ENCODE results near the gene CD33. TPM values are rescaled to one million over a fixed set of nuclear protein-coding genes. Genes with fewer than 3 reads are reported as not detected.

Gene CD33
- total RNA-seq, 1 experiment from 2014 or later = 0.13 TPM

DNA sequence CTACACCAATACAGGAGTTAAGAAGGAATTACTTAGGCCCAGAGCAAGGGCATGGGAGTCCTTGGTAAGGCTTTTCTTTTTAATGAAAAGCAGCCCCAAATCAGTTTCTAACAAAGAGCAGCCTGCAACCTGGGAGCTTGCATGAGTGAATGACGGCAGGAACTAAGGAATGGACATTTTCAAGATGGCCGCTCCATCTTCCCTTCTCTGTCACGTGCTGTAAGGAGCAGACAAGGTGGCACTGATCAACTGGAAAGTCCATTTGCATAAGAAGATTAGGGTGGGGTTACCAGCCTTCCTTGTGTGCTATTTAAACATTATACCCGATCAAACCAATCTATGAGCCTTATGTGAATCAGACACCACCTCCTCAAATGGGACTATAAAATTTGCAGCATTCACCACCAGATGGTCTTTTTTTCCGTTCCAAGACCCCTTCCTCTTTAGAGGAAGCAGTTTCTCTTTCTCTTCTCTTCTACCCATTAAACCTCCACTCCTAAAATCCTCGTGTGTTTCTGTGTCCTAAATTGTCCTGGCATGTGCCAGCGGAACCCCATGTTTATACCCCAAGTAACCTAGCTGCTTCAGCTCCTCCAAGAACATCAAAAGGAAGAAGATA, 23.2 kb downstream of the CD33 start:
- BruUV-seq (replicated peaks) = no TSS peak
- H3K27me3 ChIP-seq (ENCODE audit: control insufficient read depth, insufficient read depth, low read length) = no peaks in the 10 kb centered on the region; the same call in 1 of the 2 replicates
- ChIA-PET POLR2A (no interaction called here), CTCF (no interaction called here)
- intact Hi-C loops (cut with micrococcal nuclease; ENCODE audit: unreplicated experiment) = no loop called here
- H3K27ac ChIP-seq (ENCODE audit: low read length) = no peak overlapping the region
- no peak for TF ChIP-seq SIN3A (IDR thresholded peaks at IDR 0.05; ENCODE audit: borderline replicate concordance, insufficient read depth, low read depth, low read length)
- TF ChIP-seq, protein P1, sequence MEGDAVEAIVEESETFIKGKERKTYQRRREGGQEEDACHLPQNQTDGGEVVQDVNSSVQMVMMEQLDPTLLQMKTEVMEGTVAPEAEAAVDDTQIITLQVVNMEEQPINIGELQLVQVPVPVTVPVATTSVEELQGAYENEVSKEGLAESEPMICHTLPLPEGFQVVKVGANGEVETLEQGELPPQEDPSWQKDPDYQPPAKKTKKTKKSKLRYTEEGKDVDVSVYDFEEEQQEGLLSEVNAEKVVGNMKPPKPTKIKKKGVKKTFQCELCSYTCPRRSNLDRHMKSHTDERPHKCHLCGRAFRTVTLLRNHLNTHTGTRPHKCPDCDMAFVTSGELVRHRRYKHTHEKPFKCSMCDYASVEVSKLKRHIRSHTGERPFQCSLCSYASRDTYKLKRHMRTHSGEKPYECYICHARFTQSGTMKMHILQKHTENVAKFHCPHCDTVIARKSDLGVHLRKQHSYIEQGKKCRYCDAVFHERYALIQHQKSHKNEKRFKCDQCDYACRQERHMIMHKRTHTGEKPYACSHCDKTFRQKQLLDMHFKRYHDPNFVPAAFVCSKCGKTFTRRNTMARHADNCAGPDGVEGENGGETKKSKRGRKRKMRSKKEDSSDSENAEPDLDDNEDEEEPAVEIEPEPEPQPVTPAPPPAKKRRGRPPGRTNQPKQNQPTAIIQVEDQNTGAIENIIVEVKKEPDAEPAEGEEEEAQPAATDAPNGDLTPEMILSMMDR (IDR thresholded peaks at IDR 0.05) = no peak
- no peak for TF ChIP-seq REST (IDR thresholded peaks at IDR 0.05; ENCODE audit: insufficient read depth in 1 of 2, low read depth in 2 of 2, low read length in 1 of 2)
- no peak for TF ChIP-seq POLR2AphosphoS5 (IDR thresholded peaks at IDR 0.05; ENCODE audit: low read depth, low read length)
- no peak for TF ChIP-seq TCF7L2 (IDR thresholded peaks at IDR 0.05; ENCODE audit: low read depth, low read length)
- H3K36me3 ChIP-seq (ENCODE audit: control insufficient read depth, insufficient read depth, low read length) = no peaks in the 10 kb centered on the region
- no peak overlapping the region for H3K4me3 ChIP-seq (ENCODE audit: low read depth in 2 of 2, low read length in 2 of 2)
- no peaks in the 10 kb centered on the region for H3K4me1 ChIP-seq (ENCODE audit: control insufficient read depth, insufficient read depth, low read length)
- in situ Hi-C loops (cut with HindIII; ENCODE audit: low pct_unique_long_range_greater_than_20kb, low sequenced_read_pairs) = no loop called here
- H3K9me3 ChIP-seq (ENCODE audit: control insufficient read depth, insufficient read depth, low read depth, low read length) = no peaks in the 10 kb centered on the region
- DNase-seq (ENCODE audit: low read depth, low spot score) (no peak), ATAC-seq (no peak)

DNA sequence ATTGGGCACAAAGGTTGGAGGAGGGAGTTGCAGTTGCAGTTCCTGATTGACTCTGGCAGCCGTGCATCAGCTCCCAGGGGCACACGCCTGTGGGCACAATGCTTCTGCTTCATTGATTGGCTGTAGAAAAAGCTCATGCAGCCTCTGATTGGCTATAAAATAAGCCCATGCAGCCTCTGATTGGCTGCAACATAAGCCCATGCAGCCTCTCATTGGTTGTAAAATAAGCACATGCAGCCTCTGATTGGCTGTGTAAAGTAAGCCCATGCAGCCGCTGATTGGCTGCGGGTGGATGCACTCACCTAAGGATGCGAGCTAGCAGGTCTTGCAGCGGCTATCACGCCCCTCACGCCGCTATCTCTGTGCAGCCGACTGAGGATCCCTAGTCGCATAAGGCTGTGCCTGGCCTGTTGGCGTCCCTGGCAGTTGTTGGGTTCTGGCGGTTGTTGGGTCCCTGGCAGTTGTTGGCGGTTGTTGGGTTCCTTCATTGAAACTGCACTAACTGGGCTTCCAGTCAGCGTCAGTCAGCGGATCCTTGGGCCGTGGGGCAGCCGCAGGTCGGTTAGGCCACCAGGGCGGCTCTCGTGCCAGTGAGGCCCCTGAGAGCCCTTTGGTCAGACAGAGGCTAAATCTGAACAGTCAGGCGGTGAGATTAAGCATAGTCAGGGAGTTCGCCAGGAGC, 26.0 kb downstream of the CD33 start, which contains the start of gene SIGLECL1:
SIGLECL1 (plus strand) TSS at position 295 of the 682 bp plus-strand sequence. CDS start 12,993 bp downstream, outside the sequence.
- DNase-seq (ENCODE audit: low read depth, low spot score) (no peak), ATAC-seq (no peak)
- Histone ChIP-seq H3K27me3 (ENCODE audit: control insufficient read depth, insufficient read depth, low read length) (no peaks in the 10 kb centered on the region; the same call in 1 of the 2 replicates), H3K36me3 (ENCODE audit: control insufficient read depth, insufficient read depth, low read length) (no peaks in the 10 kb centered on the region), H3K27ac (ENCODE audit: low read length) (no peak within 1 kb of the TSS), H3K4me1 (ENCODE audit: control insufficient read depth, insufficient read depth, low read length) (no peaks in the 10 kb centered on the region), H3K4me3 (ENCODE audit: low read depth in 2 of 2, low read length in 2 of 2) (no peak within 1 kb of the TSS), H3K9me3 (ENCODE audit: control insufficient read depth, insufficient read depth, low read depth, low read length) (no peaks in the 10 kb centered on the region)
- BruUV-seq (replicated peaks) = no TSS peak
- POLR2A ChIA-PET = no interaction called here
- intact Hi-C loops (cut with micrococcal nuclease; ENCODE audit: unreplicated experiment) (no loop called here), in situ Hi-C loops (cut with HindIII; ENCODE audit: low pct_unique_long_range_greater_than_20kb, low sequenced_read_pairs) (no loop called here)
- CTCF ChIA-PET = no interaction called here
- no peak for TF ChIP-seq SIN3A (IDR thresholded peaks at IDR 0.05; ENCODE audit: borderline replicate concordance, insufficient read depth, low read depth, low read length)
- no peak for TF ChIP-seq POLR2AphosphoS5 (IDR thresholded peaks at IDR 0.05; ENCODE audit: low read depth, low read length)
- TF ChIP-seq REST (IDR thresholded peaks at IDR 0.05; ENCODE audit: insufficient read depth in 1 of 2, low read depth in 2 of 2, low read length in 1 of 2) = no peak
- TF ChIP-seq TCF7L2 (IDR thresholded peaks at IDR 0.05; ENCODE audit: low read depth, low read length) = no peak
- TF ChIP-seq, protein P1 (IDR thresholded peaks at IDR 0.05) = no peak

Data from Panc1 (cell line).